WTC11 (cell line): Measurements from ENCODE around the gene FMO5. TPM values are rescaled to one million over a fixed set of nuclear protein-coding genes. Genes with fewer than 3 reads are reported as not detected.
"Not testable (repeated sequence)": the region's sequence is repeated elsewhere in the genome, so short reads cannot be mapped to it uniquely, and the experiment has no call there.

Experiments used
- ATAC-seq: fragments of 200-7000 bp; cut with Tn5 transposase; 2 replicates; pipeline ENCODE4 v1.10.0; 2021; ENCODE audit warnings: mild to moderate bottlenecking, moderate library complexity
- CTCF ChIA-PET: fragments of 300-600 bp; sonication (Branson Sonifier 250); formaldehyde crosslinking; loops from one replicate; lab custom pipeline; 2021; ENCODE audit warnings: antibody characterized with exemption; lab: Charles Lee
- POLR2A ChIA-PET: fragments of 350-600 bp; sonication (Branson Sonifier 250); formaldehyde crosslinking; loops from one replicate; lab custom pipeline; 2021; ENCODE audit warnings: antibody characterized with exemption; lab: Charles Lee
- DNase-seq: peaks from one replicate; pipeline ENCODE4 v3.0.0; 2021; ENCODE audit warnings: low spot score
- H3K27ac Mint-ChIP-seq: 2 replicates; pipeline ENCODE4 v1.8.0; 2021; ENCODE audit warnings: mixed read lengths
- H3K27me3 Mint-ChIP-seq: 2 replicates; pipeline ENCODE4 v1.8.0; 2021; ENCODE audit warnings: low read depth, mild to moderate bottlenecking, moderate library complexity, mixed read lengths
- H3K36me3 Mint-ChIP-seq: 2 replicates; pipeline ENCODE4 v1.8.0; 2021; ENCODE audit warnings: mixed read lengths
- H3K4me1 Mint-ChIP-seq: 2 replicates; pipeline ENCODE4 v1.8.0; 2022; ENCODE audit warnings: mixed read lengths
- H3K4me3 Mint-ChIP-seq: 2 replicates; pipeline ENCODE4 v1.8.0; 2021; ENCODE audit warnings: mild to moderate bottlenecking, moderate library complexity, mixed read lengths
- H3K9me3 Mint-ChIP-seq: 2 replicates; pipeline ENCODE4 v1.8.0; 2021; ENCODE audit warnings: mixed read lengths
- AR ChIP-seq: fragments of 250-450 bp; sonication (Bioruptor Pico); IDR thresholded peaks from 2 replicates; pipeline ENCODE4 v1.9.0; 2021; ENCODE audit warnings: mild to moderate bottlenecking
- ATF1 ChIP-seq: sonication (generic); formaldehyde crosslinking; IDR thresholded peaks from 2 replicates; pipeline ENCODE4 v1.8.1; 2023; ENCODE audit warnings: mild to moderate bottlenecking, moderate library complexity, missing genetic modification reagents
- ATF2 ChIP-seq: sonication (generic); formaldehyde crosslinking; IDR thresholded peaks from 2 replicates; pipeline ENCODE4 v1.8.1; 2022; ENCODE audit warnings: low read depth, missing genetic modification reagents, borderline replicate concordance
- FOXP1 ChIP-seq: sonication (generic); formaldehyde crosslinking; IDR thresholded peaks from 2 replicates; pipeline ENCODE4 v1.8.0; 2022; ENCODE audit warnings: missing genetic modification reagents, mild to moderate bottlenecking, moderate library complexity, borderline replicate concordance
- FOXP4 ChIP-seq: sonication (generic); formaldehyde crosslinking; IDR thresholded peaks from 2 replicates; pipeline ENCODE4 v1.8.0; 2022; ENCODE audit warnings: mild to moderate bottlenecking, missing genetic modification reagents
- GTF2I ChIP-seq: fragments of 250-450 bp; sonication (Bioruptor Pico); conservative IDR thresholded peaks from 2 replicates; pipeline ENCODE4 v1.4.0; 2021; ENCODE audit warnings: mild to moderate bottlenecking
- JAZF1 ChIP-seq: fragments of 250-450 bp; sonication (Bioruptor Pico); IDR thresholded peaks from 2 replicates; pipeline ENCODE4 v1.9.0; 2021; ENCODE audit warnings: moderate library complexity, mild to moderate bottlenecking, inconsistent platforms
- MYBL2 ChIP-seq: sonication (generic); formaldehyde crosslinking; IDR thresholded peaks from 2 replicates; pipeline ENCODE4 v1.8.1; 2023; ENCODE audit warnings: mild to moderate bottlenecking, moderate library complexity, missing genetic modification reagents
- NFATC4 ChIP-seq: fragments of 250-450 bp; sonication (Bioruptor Pico); IDR thresholded peaks from 2 replicates; pipeline ENCODE4 v1.9.0; 2021; ENCODE audit warnings: mild to moderate bottlenecking
- SOX15 ChIP-seq: fragments of 250-450 bp; sonication (Bioruptor Pico); IDR thresholded peaks from 2 replicates; pipeline ENCODE4 v1.9.0; 2021; ENCODE audit warnings: mild to moderate bottlenecking
- USF1 ChIP-seq: sonication (generic); formaldehyde crosslinking; IDR thresholded peaks from 2 replicates; pipeline ENCODE4 v1.8.0; 2022; ENCODE audit warnings: mild to moderate bottlenecking, missing genetic modification reagents
- ZNF317 ChIP-seq: sonication (generic); formaldehyde crosslinking; IDR thresholded peaks from 2 replicates; pipeline ENCODE4 v1.8.1; 2023; ENCODE audit warnings: low read depth, mild to moderate bottlenecking, moderate library complexity, missing genetic modification reagents, borderline replicate concordance
- ZNF416 ChIP-seq: fragments of 250-450 bp; sonication (Bioruptor Pico); IDR thresholded peaks from 2 replicates; pipeline ENCODE4 v1.9.0; 2021; ENCODE audit warnings: mild to moderate bottlenecking, inconsistent platforms
- ZNF425 ChIP-seq: fragments of 250-450 bp; sonication (Bioruptor Pico); conservative IDR thresholded peaks from 2 replicates; pipeline ENCODE4 v1.9.0; 2021; ENCODE audit warnings: mild to moderate bottlenecking
- total RNA-seq: library from RNA; stranded (reverse); gene quantifications from 3 replicates; pipeline ENCODE4 v1.2.3, GENCODE V29; 2021

The FMO5 gene
- total RNA-seq, 1 experiment from 2014 or later, result 3.3 TPM

GRCh38 chr1:147157116-147157515 is 68.0 kb downstream of the FMO5 start:
- H3K27me3 Mint-ChIP-seq, ATAC-seq, H3K27ac Mint-ChIP-seq, H3K4me1 Mint-ChIP-seq, DNase-seq, POLR2A ChIA-PET, H3K4me3 Mint-ChIP-seq, H3K9me3 Mint-ChIP-seq: not testable (repeated sequence)
- CTCF ChIA-PET, result interaction anchor here (1.0 kb wide), 1 partner anchor 85 kb away, joined by 3 read pairs; the partner anchor contains the start of gene CHD1L
- H3K36me3 Mint-ChIP-seq, result peaks cover 42% of the 10 kb centered on the region

GRCh38 chr1:147156642-147157041 is 68.5 kb downstream of the FMO5 start:
- H3K4me1 Mint-ChIP-seq, result peaks cover 12% of the 10 kb centered on the region
- TF ChIP-seq FOXP1 (CRISPR knock-in tag), result no peak
- TF ChIP-seq MYBL2, result no peak
- TF ChIP-seq ATF1 (CRISPR knock-in tag), result no peak
- H3K36me3 Mint-ChIP-seq, result peaks cover 41% of the 10 kb centered on the region
- no peak for ATAC-seq
- CTCF ChIA-PET, result interaction anchor here (0.6 to 1.0 kb wide), 2 partner anchors 86 to 384 kb away, joined by 3 read pairs; partner anchors contain the start of genes BCL9 and CHD1L
- no peaks in the 10 kb centered on the region for H3K27me3 Mint-ChIP-seq
- POLR2A ChIA-PET, result no interaction called here
- DNase-seq, result no peak
- no peaks in the 10 kb centered on the region for H3K9me3 Mint-ChIP-seq
- H3K4me3 Mint-ChIP-seq, result no peak overlapping the region
- no peak overlapping the region for H3K27ac Mint-ChIP-seq

GRCh38 chr1:147152772-147153171 is 72.4 kb downstream of the FMO5 start:
- ATAC-seq (no peak), DNase-seq (no peak)
- no peaks in the 10 kb centered on the region for H3K9me3 Mint-ChIP-seq
- no peak overlapping the region for H3K27ac Mint-ChIP-seq
- TF ChIP-seq AR (CRISPR knock-in tag), result no peak
- TF ChIP-seq ZNF317 (CRISPR knock-in tag), result no peak
- TF ChIP-seq ZNF425 (CRISPR knock-in tag), result no peak
- TF ChIP-seq ZNF416 (CRISPR knock-in tag), result no peak
- no peak for TF ChIP-seq NFATC4
- TF ChIP-seq JAZF1 (CRISPR knock-in tag), result no peak
- TF ChIP-seq FOXP4 (CRISPR knock-in tag), result no peak
- no peak for TF ChIP-seq SOX15
- TF ChIP-seq GTF2I (CRISPR knock-in tag), result no peak
- no peak for TF ChIP-seq ATF2 (CRISPR knock-in tag)
- no peak for TF ChIP-seq USF1 (CRISPR knock-in tag)
- peaks cover 12% of the 10 kb centered on the region for H3K4me1 Mint-ChIP-seq
- H3K36me3 Mint-ChIP-seq, result peaks cover 10% of the 10 kb centered on the region
- CTCF ChIA-PET, result interaction anchor here (1.5 kb wide), 1 partner anchor 90 kb away, joined by 3 read pairs; the partner anchor contains the start of gene CHD1L
- POLR2A ChIA-PET, result no interaction called here
- H3K4me3 Mint-ChIP-seq, result no peak overlapping the region
- no peaks in the 10 kb centered on the region for H3K27me3 Mint-ChIP-seq
